HepG2 (cell line): ENCODE data around the gene SOCS1. TPM values are rescaled to one million over a fixed set of nuclear protein-coding genes. Genes with fewer than 3 reads are reported as not detected.

Experiments used
- ARHGAP35 ChIP-seq: sonication (generic); formaldehyde crosslinking; IDR thresholded peaks from 2 replicates; pipeline ENCODE4 v1.9.0; 2022; ENCODE audit warnings: mild to moderate bottlenecking, inconsistent platforms, moderate library complexity, missing genetic modification reagents, borderline replicate concordance
- DMAP1 ChIP-seq: IDR thresholded peaks from 2 replicates; pipeline ENCODE4 v1.6.1; 2016
- ELF1 ChIP-seq: sonication (generic); formaldehyde crosslinking; IDR thresholded peaks from 2 replicates; pipeline ENCODE4 v1.4.0; 2020; ENCODE audit warnings: missing genetic modification reagents
- MED13 ChIP-seq: sonication (generic); formaldehyde crosslinking; IDR thresholded peaks from 2 replicates; pipeline ENCODE4 v1.5.0; 2020; ENCODE audit warnings: missing genetic modification reagents
- ZFP37 ChIP-seq: sonication (generic); formaldehyde crosslinking; IDR thresholded peaks from 2 replicates; pipeline ENCODE4 v1.4.0; 2020; ENCODE audit warnings: missing genetic modification reagents, borderline replicate concordance
- ZNF17 ChIP-seq: sonication (generic); formaldehyde crosslinking; IDR thresholded peaks from 2 replicates; pipeline ENCODE4 v1.5.0; 2020; ENCODE audit warnings: mild to moderate bottlenecking, missing genetic modification reagents
- ZNF550 ChIP-seq: sonication (generic); formaldehyde crosslinking; IDR thresholded peaks from 2 replicates; pipeline ENCODE4 v1.4.0; 2020; ENCODE audit warnings: mild to moderate bottlenecking, missing genetic modification reagents, borderline replicate concordance
- ZNF629 ChIP-seq: sonication (generic); formaldehyde crosslinking; conservative IDR thresholded peaks from 2 replicates; pipeline ENCODE4 v1.5.0; 2020; ENCODE audit warnings: missing genetic modification reagents
- ZNF766 ChIP-seq: sonication (generic); formaldehyde crosslinking; IDR thresholded peaks from 2 replicates; pipeline ENCODE4 v1.5.0; 2020; ENCODE audit warnings: missing genetic modification reagents, borderline replicate concordance
- polyA plus RNA-seq, 8 experiments: library from polyadenylated mRNA; depleted of rRNA in 3 of 8; stranded (reverse) in 7 of 8; unstranded in 1 of 8; fragments of >200 nt; fragmentation: Illumina TruSeq in 4 of 8; extraction: Trizol in 4 of 8; gene quantifications; 2 replicates each; pipeline versions ENCODE4 v1.2.1 to v1.2.3, GENCODE V29; 2011 to 2016; ENCODE audit warnings: low read depth in 4 of 8, missing spikeins in 1 of 8, mixed read lengths in 1 of 8; ENCODE audit not compliant: insufficient read depth in 1 of 8
- total RNA-seq, 5 experiments: library from RNA; depleted of rRNA; stranded (reverse); fragments of >200 nt; fragmentation: Illumina TruSeq; extraction: Trizol; gene quantifications; 2 replicates each; pipeline ENCODE4 v1.2.3, GENCODE V29; 2016; ENCODE audit warnings: low read depth in 1 of 5
- TF ChIP-seq, protein P1 (sequence below), 2 experiments: fragments of 450-650 bp in 1 of 2; sonication (generic) in 1 of 2; formaldehyde crosslinking in 1 of 2; IDR thresholded peaks; 2 replicates each; pipeline versions ENCODE4 v1.6.1 to v1.8.0; 2016 to 2022; ENCODE audit warnings: antibody characterized with exemption in 1 of 2, mild to moderate bottlenecking in 1 of 2, missing genetic modification reagents in 1 of 2
- TF ChIP-seq, protein P2 (sequence below): sonication (generic); formaldehyde crosslinking; IDR thresholded peaks from 2 replicates; pipeline ENCODE4 v1.4.0; 2020; ENCODE audit warnings: mild to moderate bottlenecking, missing genetic modification reagents, borderline replicate concordance
- TF ChIP-seq, protein P3 (sequence below): sonication (generic); formaldehyde crosslinking; IDR thresholded peaks from 2 replicates; pipeline ENCODE4 v1.4.0; 2020; ENCODE audit warnings: missing genetic modification reagents

SOCS1 gene
- total and polyA plus RNA-seq, 2 of the 13 experiments (the other 11 are each of a cell fraction or from before 2014, with no cell fraction given): 5.3 to 6.3 TPM

DNA sequence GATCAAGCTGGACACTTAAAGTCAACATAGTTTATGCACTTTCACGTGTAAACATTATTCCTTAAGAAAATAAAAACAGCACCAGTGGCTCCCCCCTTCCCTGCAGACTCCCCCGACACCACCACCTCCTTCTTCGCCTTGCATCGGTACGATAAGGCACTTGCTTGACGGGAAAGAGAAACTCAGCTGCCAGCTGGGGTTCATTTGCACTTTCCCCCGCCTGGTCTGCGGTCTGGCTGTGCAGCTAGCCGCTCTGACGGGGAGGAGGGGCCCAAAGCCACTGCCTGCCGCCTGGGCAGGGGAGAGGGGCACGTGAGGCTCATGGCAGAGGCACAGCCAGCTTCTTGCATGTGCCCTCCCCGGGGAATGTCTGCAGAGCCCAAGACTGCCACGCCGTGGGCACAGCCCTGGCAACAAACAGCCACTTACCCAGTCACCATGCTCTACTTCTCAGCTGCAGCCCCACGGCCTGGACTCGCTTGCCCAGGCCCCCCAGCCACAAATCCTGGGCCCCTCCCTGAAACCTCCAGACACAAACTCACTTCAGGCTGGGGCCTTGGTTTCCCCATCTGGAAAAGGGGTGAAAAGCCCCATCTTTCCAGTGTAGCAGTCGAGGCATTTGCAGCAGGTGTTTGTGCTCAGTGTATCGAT lies 41.6 kb upstream of the SOCS1 start (continued):
- TF ChIP-seq, protein P1, sequence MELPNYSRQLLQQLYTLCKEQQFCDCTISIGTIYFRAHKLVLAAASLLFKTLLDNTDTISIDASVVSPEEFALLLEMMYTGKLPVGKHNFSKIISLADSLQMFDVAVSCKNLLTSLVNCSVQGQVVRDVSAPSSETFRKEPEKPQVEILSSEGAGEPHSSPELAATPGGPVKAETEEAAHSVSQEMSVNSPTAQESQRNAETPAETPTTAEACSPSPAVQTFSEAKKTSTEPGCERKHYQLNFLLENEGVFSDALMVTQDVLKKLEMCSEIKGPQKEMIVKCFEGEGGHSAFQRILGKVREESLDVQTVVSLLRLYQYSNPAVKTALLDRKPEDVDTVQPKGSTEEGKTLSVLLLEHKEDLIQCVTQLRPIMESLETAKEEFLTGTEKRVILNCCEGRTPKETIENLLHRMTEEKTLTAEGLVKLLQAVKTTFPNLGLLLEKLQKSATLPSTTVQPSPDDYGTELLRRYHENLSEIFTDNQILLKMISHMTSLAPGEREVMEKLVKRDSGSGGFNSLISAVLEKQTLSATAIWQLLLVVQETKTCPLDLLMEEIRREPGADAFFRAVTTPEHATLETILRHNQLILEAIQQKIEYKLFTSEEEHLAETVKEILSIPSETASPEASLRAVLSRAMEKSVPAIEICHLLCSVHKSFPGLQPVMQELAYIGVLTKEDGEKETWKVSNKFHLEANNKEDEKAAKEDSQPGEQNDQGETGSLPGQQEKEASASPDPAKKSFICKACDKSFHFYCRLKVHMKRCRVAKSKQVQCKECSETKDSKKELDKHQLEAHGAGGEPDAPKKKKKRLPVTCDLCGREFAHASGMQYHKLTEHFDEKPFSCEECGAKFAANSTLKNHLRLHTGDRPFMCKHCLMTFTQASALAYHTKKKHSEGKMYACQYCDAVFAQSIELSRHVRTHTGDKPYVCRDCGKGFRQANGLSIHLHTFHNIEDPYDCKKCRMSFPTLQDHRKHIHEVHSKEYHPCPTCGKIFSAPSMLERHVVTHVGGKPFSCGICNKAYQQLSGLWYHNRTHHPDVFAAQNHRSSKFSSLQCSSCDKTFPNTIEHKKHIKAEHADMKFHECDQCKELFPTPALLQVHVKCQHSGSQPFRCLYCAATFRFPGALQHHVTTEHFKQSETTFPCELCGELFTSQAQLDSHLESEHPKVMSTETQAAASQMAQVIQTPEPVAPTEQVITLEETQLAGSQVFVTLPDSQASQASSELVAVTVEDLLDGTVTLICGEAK (IDR thresholded peaks at IDR 0.05): no peak
- TF ChIP-seq, protein P1 (CRISPR knock-in tag; IDR thresholded peaks at IDR 0.05): 0 out of 2 replicates have a peak, but pooled peaks have one; percentile 29
- TF ChIP-seq ZNF629 (peak; percentile 93), ZNF766 (CRISPR knock-in tag) (no peak), ELF1 (0 out of 2 replicates have a peak, but pooled peaks have one; percentile 44), ZNF17 (no peak), DMAP1 (CRISPR knock-in tag) (no peak; the same call in 1 of the 2 replicates), ZFP37 (CRISPR knock-in tag) (0 out of 2 replicates have a peak, but pooled peaks have one; percentile 43), ZNF550 (CRISPR knock-in tag) (peak; percentile 77; the same call in 1 of the 2 replicates), MED13 (peak; percentile 81; the same call in 1 of the 2 replicates), ARHGAP35 (CRISPR knock-in tag) (peak; percentile 92)
- TF ChIP-seq, protein P2, sequence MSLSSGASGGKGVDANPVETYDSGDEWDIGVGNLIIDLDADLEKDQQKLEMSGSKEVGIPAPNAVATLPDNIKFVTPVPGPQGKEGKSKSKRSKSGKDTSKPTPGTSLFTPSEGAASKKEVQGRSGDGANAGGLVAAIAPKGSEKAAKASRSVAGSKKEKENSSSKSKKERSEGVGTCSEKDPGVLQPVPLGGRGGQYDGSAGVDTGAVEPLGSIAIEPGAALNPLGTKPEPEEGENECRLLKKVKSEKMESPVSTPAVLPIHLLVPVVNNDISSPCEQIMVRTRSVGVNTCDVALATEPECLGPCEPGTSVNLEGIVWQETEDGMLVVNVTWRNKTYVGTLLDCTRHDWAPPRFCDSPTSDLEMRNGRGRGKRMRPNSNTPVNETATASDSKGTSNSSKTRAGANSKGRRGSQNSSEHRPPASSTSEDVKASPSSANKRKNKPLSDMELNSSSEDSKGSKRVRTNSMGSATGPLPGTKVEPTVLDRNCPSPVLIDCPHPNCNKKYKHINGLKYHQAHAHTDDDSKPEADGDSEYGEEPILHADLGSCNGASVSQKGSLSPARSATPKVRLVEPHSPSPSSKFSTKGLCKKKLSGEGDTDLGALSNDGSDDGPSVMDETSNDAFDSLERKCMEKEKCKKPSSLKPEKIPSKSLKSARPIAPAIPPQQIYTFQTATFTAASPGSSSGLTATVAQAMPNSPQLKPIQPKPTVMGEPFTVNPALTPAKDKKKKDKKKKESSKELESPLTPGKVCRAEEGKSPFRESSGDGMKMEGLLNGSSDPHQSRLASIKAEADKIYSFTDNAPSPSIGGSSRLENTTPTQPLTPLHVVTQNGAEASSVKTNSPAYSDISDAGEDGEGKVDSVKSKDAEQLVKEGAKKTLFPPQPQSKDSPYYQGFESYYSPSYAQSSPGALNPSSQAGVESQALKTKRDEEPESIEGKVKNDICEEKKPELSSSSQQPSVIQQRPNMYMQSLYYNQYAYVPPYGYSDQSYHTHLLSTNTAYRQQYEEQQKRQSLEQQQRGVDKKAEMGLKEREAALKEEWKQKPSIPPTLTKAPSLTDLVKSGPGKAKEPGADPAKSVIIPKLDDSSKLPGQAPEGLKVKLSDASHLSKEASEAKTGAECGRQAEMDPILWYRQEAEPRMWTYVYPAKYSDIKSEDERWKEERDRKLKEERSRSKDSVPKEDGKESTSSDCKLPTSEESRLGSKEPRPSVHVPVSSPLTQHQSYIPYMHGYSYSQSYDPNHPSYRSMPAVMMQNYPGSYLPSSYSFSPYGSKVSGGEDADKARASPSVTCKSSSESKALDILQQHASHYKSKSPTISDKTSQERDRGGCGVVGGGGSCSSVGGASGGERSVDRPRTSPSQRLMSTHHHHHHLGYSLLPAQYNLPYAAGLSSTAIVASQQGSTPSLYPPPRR (CRISPR knock-in tag): peak; percentile 38; the same call in 1 of the 2 replicates
- TF ChIP-seq, protein P3, sequence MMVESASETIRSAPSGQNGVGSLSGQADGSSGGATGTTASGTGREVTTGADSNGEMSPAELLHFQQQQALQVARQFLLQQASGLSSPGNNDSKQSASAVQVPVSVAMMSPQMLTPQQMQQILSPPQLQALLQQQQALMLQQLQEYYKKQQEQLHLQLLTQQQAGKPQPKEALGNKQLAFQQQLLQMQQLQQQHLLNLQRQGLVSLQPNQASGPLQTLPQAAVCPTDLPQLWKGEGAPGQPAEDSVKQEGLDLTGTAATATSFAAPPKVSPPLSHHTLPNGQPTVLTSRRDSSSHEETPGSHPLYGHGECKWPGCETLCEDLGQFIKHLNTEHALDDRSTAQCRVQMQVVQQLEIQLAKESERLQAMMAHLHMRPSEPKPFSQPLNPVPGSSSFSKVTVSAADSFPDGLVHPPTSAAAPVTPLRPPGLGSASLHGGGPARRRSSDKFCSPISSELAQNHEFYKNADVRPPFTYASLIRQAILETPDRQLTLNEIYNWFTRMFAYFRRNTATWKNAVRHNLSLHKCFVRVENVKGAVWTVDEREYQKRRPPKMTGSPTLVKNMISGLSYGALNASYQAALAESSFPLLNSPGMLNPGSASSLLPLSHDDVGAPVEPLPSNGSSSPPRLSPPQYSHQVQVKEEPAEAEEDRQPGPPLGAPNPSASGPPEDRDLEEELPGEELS (CRISPR knock-in tag): peak; percentile 65; the same call in 1 of the 2 replicates
